SK-N-MC (cell line): Measurements from ENCODE around the gene WDR77.

Experiments
- DNase-seq: peaks from one replicate; pipeline ENCODE4 v3.0.0-alpha.2; 2011; ENCODE audit warnings: low read depth, low spot score
- H3K27ac ChIP-seq: fragments of 200-600 bp; sonication (generic); 2 replicates; pipeline ENCODE4 v1.5.1; 2016; ENCODE audit warnings: mixed run types
- H3K36me3 ChIP-seq: fragments of 200-600 bp; sonication (generic); 2 replicates; pipeline ENCODE4 v1.6.1; 2017; ENCODE audit warnings: antibody characterized with exemption, low read length, mixed read lengths; ENCODE audit not compliant: insufficient read depth
- H3K4me3 ChIP-seq: fragments of 200-600 bp; sonication (generic); 2 replicates; pipeline ENCODE4 v1.5.1; 2016
- H3K9ac ChIP-seq: fragments of 200-600 bp; sonication (generic); 2 replicates; pipeline ENCODE4 v1.8.0; 2017; ENCODE audit warnings: mixed run types, mixed read lengths; ENCODE audit not compliant: insufficient read length
- H3K9me3 ChIP-seq: fragments of 200-600 bp; sonication (generic); 2 replicates; pipeline ENCODE4 v1.6.1; 2017; ENCODE audit warnings: low read depth, mild to moderate bottlenecking, antibody characterized with exemption, low read length, moderate library complexity, mixed read lengths
- EZH2 ChIP-seq: fragments of 200-600 bp; sonication (generic); IDR thresholded peaks from one replicate; pipeline ENCODE4 v1.6.1; 2017; ENCODE audit warnings: antibody characterized with exemption
- FOXP2 ChIP-seq: optimal IDR thresholded peaks from 2 replicates; pipeline ENCODE3; 2011; ENCODE audit warnings: mild to moderate bottlenecking, moderate library complexity; ENCODE audit not compliant: insufficient read depth; ENCODE audit errors: extremely low read length, control extremely low read depth
- POLR2AphosphoS5 ChIP-seq: IDR thresholded peaks from 2 replicates; pipeline ENCODE4 v1.6.1; 2012; ENCODE audit warnings: mild to moderate bottlenecking, low read depth, low read length, borderline replicate concordance

Gene WDR77

DNA sequence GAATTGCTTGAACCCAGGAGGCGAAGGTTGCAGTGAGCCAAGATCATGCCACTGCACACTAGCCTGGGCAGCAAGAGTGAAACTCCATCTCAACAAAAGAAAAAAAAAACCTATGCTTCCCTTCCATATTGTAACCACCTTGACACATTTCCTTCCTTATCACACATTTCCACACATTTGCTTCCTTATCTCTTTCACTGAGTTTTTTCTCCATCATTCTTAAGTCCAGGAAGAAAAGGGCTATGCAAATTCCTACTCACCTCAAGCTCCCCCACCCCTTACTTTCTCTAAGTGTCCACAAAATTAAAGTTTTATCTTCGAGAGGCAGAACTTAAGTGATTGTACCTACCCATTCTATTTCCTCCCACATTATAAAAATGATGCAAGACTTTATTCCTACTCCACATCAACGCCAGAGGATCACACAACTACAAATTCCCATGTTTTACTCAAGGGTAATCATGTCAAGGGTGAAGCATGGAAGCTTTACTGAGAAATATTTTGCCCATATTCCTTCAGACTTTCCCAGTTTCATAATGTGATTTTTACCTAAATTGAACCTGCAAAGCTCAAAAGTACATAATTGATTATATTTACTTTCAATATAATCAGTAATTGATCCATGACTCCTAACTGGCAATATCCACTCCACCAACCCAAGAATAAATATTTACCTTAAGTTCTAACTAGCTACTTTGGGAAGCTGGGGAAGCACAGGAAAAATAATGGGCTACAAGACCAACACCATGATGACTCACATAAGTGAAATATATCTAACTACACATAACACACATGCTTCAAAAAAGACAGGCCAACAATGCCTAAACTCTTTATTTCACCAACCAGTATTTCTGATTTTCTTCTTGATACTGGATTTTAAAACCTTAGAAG is 9.3 kb downstream of the WDR77 start:
- peaks cover 70% of the 10 kb centered on the region for H3K36me3 ChIP-seq
- H3K9me3 ChIP-seq: no peaks in the 10 kb centered on the region
- H3K4me3 ChIP-seq: no peak overlapping the region
- no peak for TF ChIP-seq POLR2AphosphoS5
- TF ChIP-seq FOXP2: no peak
- no peak for TF ChIP-seq EZH2
- DNase-seq: no peak
- H3K9ac ChIP-seq: no peak overlapping the region
- H3K27ac ChIP-seq: no peak overlapping the region

DNA sequence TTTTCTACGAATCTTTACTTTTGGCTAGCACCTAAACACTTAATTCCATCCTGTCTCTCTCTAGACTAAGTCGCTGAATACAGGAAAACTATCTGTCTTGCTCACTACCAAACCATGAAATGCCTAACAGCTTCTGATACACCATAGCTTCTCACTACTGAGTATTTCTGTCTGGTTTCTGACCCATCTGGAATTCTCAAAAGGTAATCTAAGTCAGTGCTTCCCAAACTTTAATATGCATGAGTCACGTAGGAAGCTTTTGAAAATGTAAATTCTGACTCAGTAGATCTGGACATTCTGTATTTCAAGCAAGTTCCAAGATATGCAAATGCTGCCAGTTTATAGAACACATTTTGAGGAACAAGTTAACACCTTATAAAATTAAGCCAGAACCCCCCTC is 12.3 kb downstream of the WDR77 start:
- DNase-seq: no peak
- Histone ChIP-seq H3K27ac (no peak overlapping the region), H3K36me3 (peaks cover 40% of the 10 kb centered on the region), H3K9ac (no peak overlapping the region), H3K4me3 (no peak overlapping the region), H3K9me3 (no peaks in the 10 kb centered on the region)
- TF ChIP-seq EZH2 (no peak), POLR2AphosphoS5 (no peak), FOXP2 (no peak)

DNA sequence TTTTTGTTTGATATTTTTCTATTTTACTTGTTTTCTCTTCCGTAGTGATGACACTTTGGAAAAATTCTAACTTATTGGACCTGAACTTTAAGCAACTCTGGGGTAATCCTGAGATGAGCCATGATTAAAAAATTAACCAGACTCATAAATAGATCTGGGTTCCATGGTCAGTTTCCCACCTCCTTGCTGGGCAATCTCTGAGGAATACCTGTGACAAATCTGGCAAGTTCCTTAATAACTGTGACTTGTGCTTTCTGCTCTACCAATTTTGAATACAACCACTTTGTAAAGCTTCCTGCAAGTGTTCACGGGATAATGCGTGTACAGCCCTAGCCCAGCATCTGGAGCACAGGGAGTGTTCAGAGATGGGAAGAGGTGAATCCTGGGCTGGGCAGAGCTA is 24.8 kb downstream of the WDR77 start:
- H3K27ac ChIP-seq: no peak overlapping the region
- DNase-seq: no peak
- H3K36me3 ChIP-seq: no peaks in the 10 kb centered on the region
- no peak overlapping the region for H3K4me3 ChIP-seq
- no peak overlapping the region for H3K9ac ChIP-seq
- TF ChIP-seq FOXP2 (no peak), EZH2 (no peak), POLR2AphosphoS5 (no peak)
- no peaks in the 10 kb centered on the region for H3K9me3 ChIP-seq

- H3K4me3 ChIP-seq: no peak overlapping the region
- no peak overlapping the region for H3K9ac ChIP-seq
- H3K36me3 ChIP-seq: no peaks in the 10 kb centered on the region
- H3K9me3 ChIP-seq: no peaks in the 10 kb centered on the region
- DNase-seq: no peak
- H3K27ac ChIP-seq: no peak overlapping the region
- no peak for TF ChIP-seq EZH2
- TF ChIP-seq FOXP2: no peak
- TF ChIP-seq POLR2AphosphoS5: no peak
Observed at GRCh38 chr1:111422546-111423391, 26.3 kb downstream of the WDR77 start.

GRCh38 chr1:111420377-111420776 is 28.7 kb downstream of the WDR77 start:
- no peak for DNase-seq
- TF ChIP-seq FOXP2: no peak
- TF ChIP-seq EZH2: no peak
- no peak for TF ChIP-seq POLR2AphosphoS5
- H3K27ac ChIP-seq: no peak overlapping the region
- no peak overlapping the region for H3K9ac ChIP-seq
- H3K4me3 ChIP-seq: no peak overlapping the region
- no peaks in the 10 kb centered on the region for H3K9me3 ChIP-seq
- no peaks in the 10 kb centered on the region for H3K36me3 ChIP-seq

DNA sequence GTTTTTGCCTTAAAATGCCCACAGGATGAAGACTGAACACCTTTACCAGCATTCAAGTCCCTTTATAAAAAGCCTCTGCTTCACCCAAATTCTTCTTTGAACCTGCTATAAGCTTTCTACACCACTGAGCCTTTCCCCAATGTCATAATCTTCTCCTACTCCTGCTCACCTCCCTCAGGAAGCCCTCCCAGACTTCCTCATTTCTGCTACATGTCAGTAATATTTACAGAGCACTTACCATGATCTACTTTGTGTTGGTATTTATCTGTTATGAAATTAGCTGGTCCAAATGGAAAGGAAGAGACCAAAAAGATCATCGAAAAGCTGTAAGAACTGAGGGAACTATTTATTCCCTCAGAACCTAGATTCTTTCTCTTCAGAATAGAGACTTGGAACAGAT is 30.0 kb downstream of the WDR77 start:
- no peaks in the 10 kb centered on the region for H3K9me3 ChIP-seq
- H3K27ac ChIP-seq: no peak overlapping the region
- TF ChIP-seq EZH2 (no peak), POLR2AphosphoS5 (no peak), FOXP2 (no peak)
- DNase-seq: no peak
- no peak overlapping the region for H3K9ac ChIP-seq
- H3K36me3 ChIP-seq: no peaks in the 10 kb centered on the region
- H3K4me3 ChIP-seq: no peak overlapping the region

DNA sequence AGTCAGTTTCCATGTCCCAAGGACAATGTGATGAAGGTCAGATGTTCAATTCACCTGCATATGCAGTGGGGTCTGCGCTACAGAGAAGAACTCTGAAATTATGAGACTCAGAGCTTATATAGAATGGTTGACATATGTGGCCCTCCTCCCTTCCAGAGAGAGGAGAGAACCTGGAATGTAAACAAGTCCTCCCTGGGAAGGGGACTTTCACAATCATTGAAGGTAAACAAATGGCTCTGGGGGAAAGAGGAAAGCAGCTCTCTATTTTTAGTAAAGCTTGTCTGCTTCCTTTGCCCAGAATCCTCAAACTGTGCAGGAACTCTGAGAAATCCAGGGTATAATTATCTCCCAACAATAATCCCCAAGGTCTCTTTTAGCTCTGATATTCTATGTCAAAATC is 31.3 kb downstream of the WDR77 start:
- H3K4me3 ChIP-seq: no peak overlapping the region
- H3K27ac ChIP-seq: no peak overlapping the region
- H3K9me3 ChIP-seq: no peaks in the 10 kb centered on the region
- TF ChIP-seq FOXP2 (no peak), EZH2 (no peak), POLR2AphosphoS5 (no peak)
- H3K36me3 ChIP-seq: no peaks in the 10 kb centered on the region
- H3K9ac ChIP-seq: no peak overlapping the region
- DNase-seq: no peak

GRCh38 chr1:111415461-111415860 is 33.6 kb downstream of the WDR77 start:
- Histone ChIP-seq H3K27ac (no peak overlapping the region), H3K4me3 (no peak overlapping the region), H3K9me3 (no peaks in the 10 kb centered on the region), H3K36me3 (no peaks in the 10 kb centered on the region), H3K9ac (no peak overlapping the region)
- no peak for DNase-seq
- TF ChIP-seq EZH2 (no peak), POLR2AphosphoS5 (no peak), FOXP2 (no peak)

DNA sequence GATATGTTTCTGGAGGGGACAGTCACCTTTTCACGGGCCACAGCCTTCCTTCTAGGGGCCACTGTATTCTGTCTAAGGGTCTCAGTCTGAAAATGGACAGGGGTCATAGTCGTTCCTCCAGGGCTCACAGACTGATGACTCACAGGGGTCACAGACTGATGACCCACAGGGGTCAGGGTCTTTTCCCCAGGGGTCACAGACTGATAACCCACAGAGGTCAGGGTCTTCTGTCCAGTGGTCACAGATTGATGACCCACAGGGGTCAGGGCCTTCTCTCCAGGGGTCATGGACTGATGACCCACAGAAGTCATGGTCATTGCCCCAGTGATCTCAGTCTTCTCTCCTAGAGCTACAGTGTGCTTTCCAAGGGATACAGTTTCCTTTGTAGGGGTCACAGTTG is 34.3 kb downstream of the WDR77 start:
- H3K9ac ChIP-seq: no peak overlapping the region
- H3K9me3 ChIP-seq: no peaks in the 10 kb centered on the region
- H3K4me3 ChIP-seq: no peak overlapping the region
- H3K27ac ChIP-seq: no peak overlapping the region
- H3K36me3 ChIP-seq: no peaks in the 10 kb centered on the region
- TF ChIP-seq POLR2AphosphoS5 (no peak), FOXP2 (no peak), EZH2 (no peak)
- no peak for DNase-seq
